SK-N-SH treated with all-trans-retinoic acid at 6 μM for 48 hours (cell line): Measurements from ENCODE around the gene RAD51B.

Experiments
- ATAC-seq: fragments of 200-7000 bp; cut with Tn5 transposase; 3 replicates; pipeline ENCODE4 v1.9.1; 2020; ENCODE audit warnings: mild to moderate bottlenecking, moderate library complexity
- ARNTL ChIP-seq: fragments of 450-650 bp; formaldehyde crosslinking; IDR thresholded peaks from 2 replicates; pipeline ENCODE4 v1.5.0; 2020; ENCODE audit warnings: low read depth, mild to moderate bottlenecking, moderate library complexity, borderline replicate concordance
- BACH2 ChIP-seq: fragments of 250-450 bp; sonication (Bioruptor Pico); IDR thresholded peaks from 2 replicates; pipeline ENCODE4 v1.9.0; 2021; ENCODE audit warnings: mild to moderate bottlenecking, borderline replicate concordance
- CREB5 ChIP-seq: fragments of 250-450 bp; sonication (Bioruptor Pico); IDR thresholded peaks from 2 replicates; pipeline ENCODE4 v1.5.1; 2020; ENCODE audit warnings: low read depth, mild to moderate bottlenecking, moderate library complexity
- CSDC2 ChIP-seq: fragments of 250-450 bp; sonication (Bioruptor Pico); IDR thresholded peaks from 2 replicates; pipeline ENCODE4 v1.5.0; 2020; ENCODE audit warnings: mild to moderate bottlenecking, moderate library complexity
- ISL1 ChIP-seq: fragments of 250-450 bp; sonication (Bioruptor Pico); IDR thresholded peaks from 2 replicates; pipeline ENCODE4 v2.1.2; 2022; ENCODE audit warnings: mild to moderate bottlenecking, moderate library complexity
- OSR1 ChIP-seq: fragments of 250-450 bp; sonication (Bioruptor Pico); IDR thresholded peaks from 2 replicates; pipeline ENCODE4 v1.8.0; 2022; ENCODE audit warnings: moderate library complexity, mild to moderate bottlenecking, inconsistent platforms
- PATZ1 ChIP-seq: fragments of 250-450 bp; sonication (Bioruptor Pico); IDR thresholded peaks from 2 replicates; pipeline ENCODE4 v1.8.0; 2020; ENCODE audit warnings: mild to moderate bottlenecking, moderate library complexity, borderline replicate concordance
- POU6F1 ChIP-seq: fragments of 250-450 bp; sonication (Bioruptor Pico); IDR thresholded peaks from 2 replicates; pipeline ENCODE4 v1.8.0; 2021; ENCODE audit warnings: low read depth, mild to moderate bottlenecking, moderate library complexity, borderline replicate concordance
- PPARA ChIP-seq: fragments of 250-450 bp; sonication (Bioruptor Pico); IDR thresholded peaks from 2 replicates; pipeline ENCODE4 v1.5.0; 2020; ENCODE audit warnings: mild to moderate bottlenecking, borderline replicate concordance
- RARB ChIP-seq: fragments of 250-450 bp; sonication (Bioruptor Pico); IDR thresholded peaks from 2 replicates; pipeline ENCODE4 v1.8.0; 2021; ENCODE audit warnings: mild to moderate bottlenecking, moderate library complexity
- SNAI2 ChIP-seq: fragments of 250-450 bp; sonication (Bioruptor Pico); IDR thresholded peaks from 2 replicates; pipeline ENCODE4 v1.5.0; 2020; ENCODE audit warnings: mild to moderate bottlenecking, moderate library complexity
- TCF4 ChIP-seq: fragments of 250-450 bp; sonication (Bioruptor Pico); IDR thresholded peaks from 2 replicates; pipeline ENCODE4 v1.8.0; 2021; ENCODE audit warnings: mild to moderate bottlenecking, moderate library complexity, borderline replicate concordance
- TOX ChIP-seq: fragments of 250-450 bp; sonication (Bioruptor Pico); IDR thresholded peaks from 2 replicates; pipeline ENCODE4 v1.8.0; 2021; ENCODE audit warnings: mild to moderate bottlenecking, moderate library complexity, borderline replicate concordance
- TSHZ2 ChIP-seq: fragments of 250-450 bp; sonication (Bioruptor Pico); IDR thresholded peaks from 2 replicates; pipeline ENCODE4 v1.5.0; 2020; ENCODE audit warnings: mild to moderate bottlenecking, moderate library complexity
- ZFP3 ChIP-seq: fragments of 250-450 bp; sonication (Bioruptor Pico); IDR thresholded peaks from 2 replicates; pipeline ENCODE4 v1.5.0; 2020; ENCODE audit warnings: mild to moderate bottlenecking, moderate library complexity
- ZFP30 ChIP-seq: fragments of 450-650 bp; formaldehyde crosslinking; IDR thresholded peaks from 2 replicates; pipeline ENCODE4 v1.5.0; 2022; ENCODE audit warnings: mild to moderate bottlenecking, moderate library complexity
- ZNF565 ChIP-seq: fragments of 450-650 bp; formaldehyde crosslinking; conservative IDR thresholded peaks from 2 replicates; pipeline ENCODE4 v1.5.0; 2020; ENCODE audit warnings: low read depth, mild to moderate bottlenecking, moderate library complexity
- ZNF8 ChIP-seq: fragments of 450-650 bp; formaldehyde crosslinking; IDR thresholded peaks from 2 replicates; pipeline ENCODE4 v1.5.0; 2020; ENCODE audit warnings: mild to moderate bottlenecking, moderate library complexity

Gene RAD51B

GRCh38 chr14:68510201-68511128 is 690.9 kb downstream of the RAD51B start:
- TF ChIP-seq ZNF565 (CRISPR knock-in tag) (0 out of 2 replicates have a peak, but pooled peaks have one; percentile 25), SNAI2 (CRISPR knock-in tag) (peak; percentile 81), TCF4 (CRISPR knock-in tag) (peak; percentile 77), TSHZ2 (peak; percentile 43; the same call in 1 of the 2 replicates), PATZ1 (CRISPR knock-in tag) (no peak), ISL1 (CRISPR knock-in tag) (0 out of 2 replicates have a peak, but pooled peaks have one; percentile 24)
- ATAC-seq, result peak; percentile 84

- TF ChIP-seq ZFP3 (CRISPR knock-in tag) (no peak), ZFP30 (CRISPR knock-in tag) (no peak), BACH2 (CRISPR knock-in tag) (no peak), TCF4 (CRISPR knock-in tag) (no peak), ZNF8 (CRISPR knock-in tag) (no peak), SNAI2 (CRISPR knock-in tag) (no peak), TOX (CRISPR knock-in tag) (no peak), CREB5 (CRISPR knock-in tag) (no peak), CSDC2 (CRISPR knock-in tag) (no peak), PPARA (CRISPR knock-in tag) (no peak), OSR1 (CRISPR knock-in tag) (no peak), ARNTL (CRISPR knock-in tag) (no peak), POU6F1 (CRISPR knock-in tag) (no peak)
- TF ChIP-seq, all 23 proteins: peak for 0
- peak; percentile 25 for ATAC-seq
Measured at GRCh38 chr14:68511129-68512047, 691.8 kb downstream of the RAD51B start.

GRCh38 chr14:68512088-68512487 is 692.5 kb downstream of the RAD51B start:
- ATAC-seq, result peak; percentile 54

More at GRCh38 chr14:68512088-68512487, 692.5 kb downstream of the RAD51B start:
- no peak for TF ChIP-seq RARB (CRISPR knock-in tag)
- TF ChIP-seq POU6F1 (CRISPR knock-in tag), result no peak
- TF ChIP-seq OSR1 (CRISPR knock-in tag), result no peak
- TF ChIP-seq SNAI2 (CRISPR knock-in tag), result no peak
